HG03575 (cell line): ENCODE data around the gene WRAP73.

ENCODE experiments used
- ATAC-seq: cut with Tn5 transposase; IDR thresholded peaks from one replicate; pipeline ENCODE4 v1.9.1; 2021; ENCODE audit not compliant: unreplicated experiment, insufficient number of reproducible peaks, low FRiP score; ENCODE audit errors: extremely low read depth

WRAP73 gene

GRCh38 chr1:3649342-3650247 is at the start of gene WRAP73:
Gene WRAP73 (minus strand): TSS chr1:3650103. CDS start chr1:3649999, 104 bp downstream.
- ATAC-seq = no peak

DNA sequence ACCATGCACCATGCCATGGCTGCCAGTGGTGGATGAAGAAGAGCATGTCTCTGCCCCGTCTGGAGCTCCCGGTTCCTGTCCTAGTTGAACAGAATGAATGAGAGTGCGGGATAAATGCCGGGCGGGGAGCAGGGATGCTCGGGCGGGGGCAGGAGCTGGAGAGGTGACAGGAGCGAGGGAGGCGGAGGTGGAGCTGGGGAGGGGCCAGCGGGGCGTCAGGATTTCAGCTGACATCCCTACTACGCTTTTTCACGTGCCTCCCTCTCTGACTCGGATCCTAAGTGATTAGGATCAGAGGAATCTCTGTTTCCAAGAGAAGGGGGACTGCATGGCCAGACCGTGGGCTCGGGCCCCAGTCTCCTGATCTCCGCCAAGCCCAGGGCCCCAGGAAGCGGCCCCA is 49.7 kb upstream of the WRAP73 start:
- ATAC-seq = no peak

DNA sequence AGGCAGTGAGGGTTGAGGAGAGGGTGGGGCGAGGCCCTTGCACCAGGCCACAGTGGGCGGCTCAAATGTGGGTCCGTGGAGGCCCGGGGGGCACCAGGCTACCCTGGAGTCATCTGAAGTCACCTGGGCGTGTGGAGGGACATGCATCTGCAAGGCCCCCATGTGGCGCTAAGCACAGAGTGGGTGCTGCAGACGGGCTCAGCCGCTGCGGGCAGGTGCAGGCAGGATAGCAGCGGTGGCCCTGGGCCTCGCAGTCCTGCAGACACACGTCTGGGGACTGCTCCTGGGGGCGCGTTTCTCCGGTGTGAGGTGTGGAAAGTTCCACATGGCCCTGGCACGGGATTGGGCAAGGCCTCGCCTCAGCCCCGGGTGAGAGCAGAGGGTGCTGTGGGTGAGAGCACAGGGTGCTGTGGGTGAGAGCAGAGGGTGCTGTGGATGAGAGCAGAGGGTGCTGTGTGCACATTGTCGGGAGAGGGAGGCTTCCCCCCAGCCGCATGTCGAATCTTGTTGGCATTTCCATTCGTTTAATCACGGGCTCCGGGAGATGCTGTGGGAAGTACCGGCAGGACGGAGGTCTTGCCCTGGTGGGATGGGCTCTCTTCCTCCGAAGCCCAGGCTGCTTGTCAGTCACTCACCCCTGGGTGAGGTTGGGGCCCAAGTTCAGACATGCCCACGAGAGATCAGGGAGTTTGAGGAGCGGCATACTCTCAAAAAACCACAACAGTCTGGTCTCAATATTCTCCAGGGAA is 48.9 kb upstream of the WRAP73 start:
- no peak for ATAC-seq

- ATAC-seq = no peak
These were observed 47.9 kb upstream of the WRAP73 start for GRCh38 chr1:3697810-3698209.

GRCh38 chr1:3697104-3697503 is 47.2 kb upstream of the WRAP73 start:
- ATAC-seq = no peak

- ATAC-seq = no peak
These were observed 46.8 kb upstream of the WRAP73 start for GRCh38 chr1:3696689-3697088.

DNA sequence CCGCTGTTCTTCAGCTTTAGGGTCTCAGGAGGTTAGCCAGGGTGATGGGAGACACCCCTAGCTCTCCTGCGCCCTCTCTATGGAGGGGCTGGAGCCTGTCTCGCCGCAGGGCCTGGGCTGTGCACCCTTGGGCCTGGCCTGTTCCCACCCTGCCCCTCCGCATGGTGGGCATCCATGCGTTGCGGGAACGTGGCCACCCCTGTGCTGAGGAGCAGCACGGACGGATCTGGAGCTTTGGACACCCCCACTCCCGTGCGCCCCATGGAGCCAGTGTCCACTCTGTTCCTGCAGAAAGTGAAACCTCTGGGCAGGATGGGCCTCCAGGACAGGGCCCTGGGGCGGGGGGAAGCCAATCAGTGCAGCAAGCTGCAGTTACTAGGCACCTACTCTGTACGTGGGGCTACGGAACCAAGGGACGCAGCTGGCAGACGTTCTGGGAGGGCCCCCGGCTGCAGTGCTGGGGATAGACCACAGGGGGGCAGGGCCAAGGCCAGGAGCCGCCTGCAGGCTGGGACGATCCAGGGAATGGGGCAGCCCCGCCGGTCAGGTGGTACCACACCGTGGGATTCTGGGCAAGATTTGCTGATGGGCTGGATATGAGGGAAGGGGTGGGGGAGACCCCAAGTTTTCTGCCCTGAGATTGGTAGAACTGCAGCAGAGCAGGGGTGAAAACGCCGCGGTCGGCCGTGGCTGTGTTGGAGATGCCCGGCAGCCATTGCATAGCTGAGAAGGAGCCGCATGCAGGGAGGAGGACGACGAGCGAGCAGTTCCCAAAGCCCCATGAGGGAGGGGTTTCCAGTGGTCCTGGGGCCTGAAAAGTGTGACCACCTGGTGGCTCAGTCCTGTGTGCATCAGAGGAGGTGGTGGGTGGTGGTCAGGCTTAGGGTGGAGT is 45.7 kb upstream of the WRAP73 start:
- no peak for ATAC-seq

DNA sequence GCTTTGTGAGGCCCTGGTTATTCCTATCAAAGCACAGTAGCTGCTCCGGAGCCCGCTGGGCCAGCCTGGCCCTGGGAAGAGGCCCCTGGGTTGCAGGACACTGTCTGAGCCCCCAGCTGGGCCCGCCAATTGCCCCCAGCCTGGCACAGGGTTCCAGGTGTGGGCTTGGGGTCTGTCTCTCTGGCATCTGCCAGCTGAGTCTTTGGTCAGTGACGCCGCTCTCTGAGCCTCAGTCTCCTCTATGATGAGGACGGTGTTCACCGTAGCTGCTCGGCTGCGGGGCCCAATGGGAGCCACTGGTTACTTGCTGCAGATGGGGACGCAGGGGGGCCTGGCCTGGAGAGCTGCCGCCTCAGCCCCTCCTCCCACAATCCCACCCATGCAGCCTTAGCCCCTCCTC is 43.4 kb upstream of the WRAP73 start:
- no peak for ATAC-seq

DNA sequence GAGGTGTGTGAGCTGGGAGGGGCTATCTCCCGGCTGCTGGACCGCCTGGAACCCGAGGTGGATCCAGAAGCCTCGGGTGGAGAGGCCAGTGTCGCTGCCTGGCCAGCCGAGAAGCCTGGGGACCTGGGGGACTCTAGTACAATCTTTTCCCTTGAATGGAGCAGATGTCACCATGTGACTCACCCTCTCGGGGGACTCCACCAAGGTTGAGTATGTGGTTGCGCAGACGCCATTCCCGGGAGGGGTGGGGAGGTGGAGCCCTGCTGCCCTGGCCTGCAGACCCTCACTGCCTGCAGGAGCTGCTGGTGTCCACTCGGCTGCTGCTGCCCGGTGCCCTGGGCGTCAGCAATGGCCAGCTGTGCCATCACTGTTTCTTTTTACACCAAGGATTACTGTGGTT is 42.7 kb upstream of the WRAP73 start:
- ATAC-seq = no peak

DNA sequence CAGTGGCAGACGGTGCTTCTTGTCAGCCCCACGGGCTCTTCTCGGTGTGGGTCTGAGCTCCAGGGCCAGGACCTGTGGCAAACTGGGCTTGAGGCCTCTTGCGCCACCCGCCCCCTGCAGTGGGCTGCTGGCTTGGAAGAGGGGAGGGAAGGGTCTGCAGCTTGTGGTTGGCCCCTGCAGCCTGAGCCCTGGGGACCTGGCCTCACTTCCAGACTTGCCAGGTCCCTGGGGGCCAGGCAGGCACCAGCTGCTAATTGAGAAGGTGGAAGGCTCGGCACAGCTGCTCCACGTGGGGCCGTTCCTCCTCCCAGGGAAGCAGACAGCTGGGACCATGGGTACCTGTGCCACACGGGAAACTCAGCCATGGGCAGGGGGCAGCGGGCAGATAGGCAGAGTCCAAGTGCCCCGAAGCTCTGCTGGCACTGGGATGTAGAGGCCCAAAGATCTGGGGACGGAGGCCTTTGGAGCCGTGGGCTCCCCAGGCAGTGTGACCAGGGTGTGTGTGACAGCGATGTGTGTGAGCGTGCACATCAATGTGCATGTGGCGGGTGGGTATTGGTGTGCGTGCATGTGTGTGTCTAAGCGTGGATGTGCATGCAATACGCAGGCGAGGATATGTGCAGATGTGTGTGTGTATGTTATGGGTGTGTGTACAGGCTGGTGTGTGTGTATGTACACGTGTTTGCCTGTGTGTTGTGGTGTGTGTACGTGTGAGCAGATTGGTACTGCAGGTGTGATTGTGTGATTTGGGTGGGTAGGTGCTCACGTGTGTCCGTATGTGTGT is 41.7 kb upstream of the WRAP73 start:
- no peak for ATAC-seq

DNA sequence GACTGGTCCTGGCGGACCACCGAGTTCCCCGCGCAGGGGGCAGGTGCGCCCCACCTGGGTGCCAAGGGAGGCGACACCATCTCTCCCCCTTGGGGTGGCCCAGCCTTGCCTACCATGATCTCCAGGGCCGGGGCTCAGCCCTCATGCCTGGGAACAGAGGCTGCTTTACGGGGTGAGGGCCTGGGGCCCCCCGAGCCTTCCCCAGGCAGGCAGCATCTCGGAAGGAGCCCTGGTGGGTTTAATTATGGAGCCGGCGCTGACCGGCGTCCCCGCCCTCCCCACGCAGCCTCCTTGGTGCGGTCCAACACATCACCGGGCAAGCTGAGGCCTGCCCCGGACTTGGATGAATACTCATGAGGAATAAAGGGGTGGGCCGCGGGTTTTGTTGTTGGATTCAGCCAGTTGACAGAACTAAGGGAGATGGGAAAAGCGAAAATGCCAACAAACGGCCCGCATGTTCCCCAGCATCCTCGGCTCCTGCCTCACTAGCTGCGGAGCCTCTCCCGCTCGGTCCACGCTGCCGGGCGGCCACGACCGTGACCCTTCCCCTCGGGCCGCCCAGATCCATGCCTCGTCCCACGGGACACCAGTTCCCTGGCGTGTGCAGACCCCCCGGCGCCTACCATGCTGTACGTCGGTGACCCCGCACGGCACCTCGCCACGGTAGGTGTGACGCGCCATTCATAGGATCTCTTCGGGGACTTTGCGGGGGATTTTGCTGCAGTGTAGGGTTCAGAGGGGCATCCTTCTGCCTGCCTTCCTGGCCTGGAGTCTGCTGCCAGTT is 40.6 kb upstream of the WRAP73 start:
- no peak for ATAC-seq

GRCh38 chr1:3689138-3689750 is 39.3 kb upstream of the WRAP73 start:
- ATAC-seq = no peak

- ATAC-seq = no peak
These were observed 38.6 kb upstream of the WRAP73 start for GRCh38 chr1:3688356-3689137.

GRCh38 chr1:3687504-3687903 is 37.6 kb upstream of the WRAP73 start:
- ATAC-seq = no peak

DNA sequence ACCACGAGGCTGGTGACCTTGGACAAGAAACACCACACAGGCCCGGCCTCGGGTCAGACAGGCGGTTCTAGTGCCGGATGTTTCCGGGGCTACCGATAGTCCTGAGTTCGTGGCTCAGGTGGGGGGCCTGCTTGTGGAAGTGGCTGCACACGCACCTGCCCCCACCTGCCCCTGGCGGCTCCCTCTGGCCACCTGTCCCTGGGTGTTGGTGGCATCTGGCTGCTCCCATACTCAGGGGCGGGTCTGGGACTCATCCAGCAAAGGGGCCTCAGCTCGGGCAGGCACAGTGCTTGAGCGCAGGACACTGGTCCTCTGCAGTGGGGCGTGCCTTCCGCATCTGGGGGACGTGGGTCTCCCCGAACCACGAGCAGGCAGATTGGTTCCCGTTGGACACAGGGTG is 36.0 kb upstream of the WRAP73 start:
- ATAC-seq = no peak

DNA sequence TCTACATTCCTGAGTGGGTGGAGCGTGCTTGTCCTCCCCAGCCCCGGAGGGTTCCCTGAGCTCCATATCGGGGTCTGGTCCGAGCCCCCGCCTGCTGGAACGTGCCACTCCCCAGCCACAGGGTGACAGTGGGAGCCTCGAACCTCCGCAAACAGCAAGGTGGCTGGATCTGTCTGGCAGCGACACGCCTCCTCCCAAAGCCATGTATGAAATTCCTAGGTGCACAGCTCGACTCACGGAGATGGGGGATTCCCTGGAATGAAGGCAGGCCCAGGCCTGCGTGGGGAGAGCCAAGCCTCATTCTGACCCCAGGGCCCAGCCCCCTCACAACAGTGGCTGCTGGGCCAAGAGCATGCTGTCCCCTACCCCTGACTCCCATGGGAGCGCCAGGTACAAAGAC is 35.3 kb upstream of the WRAP73 start:
- no peak for ATAC-seq

- ATAC-seq = no peak
These were observed 34.1 kb upstream of the WRAP73 start for GRCh38 chr1:3683992-3684391.
